SKM-1 (cell line): ENCODE results near the gene FIBIN.
"Not testable (repeated sequence)": the region's sequence is repeated elsewhere in the genome, so short reads cannot be mapped to it uniquely, and the experiment has no call there.

Experiments
- DNase-seq: peaks from one replicate; lab custom pipeline; 2025; ENCODE audit not compliant: unreplicated experiment; lab: John Stamatoyannopoulos, UW

Gene FIBIN

GRCh38 chr11:26993965-26994457 lies at the start of gene FIBIN:
Gene FIBIN (plus strand): TSS chr11:26994112. CDS start chr11:26994527, 415 bp downstream.
- no peak for DNase-seq

GRCh38 chr11:26944866-26945664 lies 48.8 kb upstream of the FIBIN start:
- DNase-seq = no peak

- no peak for DNase-seq
Measured at GRCh38 chr11:26946257-26946716, 47.6 kb upstream of the FIBIN start.

GRCh38 chr11:26947379-26947844 lies 46.5 kb upstream of the FIBIN start:
- DNase-seq = no peak

GRCh38 chr11:26947904-26948639 lies 45.8 kb upstream of the FIBIN start:
- DNase-seq = no peak

- DNase-seq = no peak
Measured at GRCh38 chr11:26948881-26949280, 45.0 kb upstream of the FIBIN start.

- no peak for DNase-seq
Measured at GRCh38 chr11:26949846-26950245, 44.1 kb upstream of the FIBIN start.

- DNase-seq = no peak
Measured at GRCh38 chr11:26950260-26950719, 43.6 kb upstream of the FIBIN start.

- no peak for DNase-seq
Measured at GRCh38 chr11:26951809-26952515, 42.0 kb upstream of the FIBIN start.

GRCh38 chr11:26953770-26954392 lies 40.0 kb upstream of the FIBIN start:
- DNase-seq = no peak

GRCh38 chr11:26958005-26958701 lies 35.8 kb upstream of the FIBIN start:
- no peak for DNase-seq

GRCh38 chr11:26958702-26959049 lies 35.2 kb upstream of the FIBIN start:
- DNase-seq = no peak

GRCh38 chr11:26960281-26960680 lies 33.6 kb upstream of the FIBIN start:
- DNase-seq = no peak

- DNase-seq = no peak
Measured at GRCh38 chr11:26963764-26964163, 30.1 kb upstream of the FIBIN start.

- no peak for DNase-seq
Measured at GRCh38 chr11:26964339-26964738, 29.6 kb upstream of the FIBIN start.

- DNase-seq = not testable (repeated sequence)
Measured at GRCh38 chr11:26964847-26965485, 28.9 kb upstream of the FIBIN start.

- DNase-seq = no peak
Measured at GRCh38 chr11:26971961-26972360, 22.0 kb upstream of the FIBIN start.

GRCh38 chr11:26974069-26974783 lies 19.7 kb upstream of the FIBIN start:
- DNase-seq = no peak

GRCh38 chr11:26974996-26975395 lies 18.9 kb upstream of the FIBIN start:
- no peak for DNase-seq
